Measurements from ENCODE around the gene MUS81. TPM values are rescaled to one million over a fixed set of nuclear protein-coding genes. Genes with fewer than 3 reads are reported as not detected.
A peak's percentile ranks its signal among the peaks of the same experiment; 100 is the strongest.

The MUS81 gene
- total and polyA plus RNA-seq, 2 of the 4 experiments (the other 2 are of a cell fraction) = 23.7 to 47.9 TPM

DNA sequence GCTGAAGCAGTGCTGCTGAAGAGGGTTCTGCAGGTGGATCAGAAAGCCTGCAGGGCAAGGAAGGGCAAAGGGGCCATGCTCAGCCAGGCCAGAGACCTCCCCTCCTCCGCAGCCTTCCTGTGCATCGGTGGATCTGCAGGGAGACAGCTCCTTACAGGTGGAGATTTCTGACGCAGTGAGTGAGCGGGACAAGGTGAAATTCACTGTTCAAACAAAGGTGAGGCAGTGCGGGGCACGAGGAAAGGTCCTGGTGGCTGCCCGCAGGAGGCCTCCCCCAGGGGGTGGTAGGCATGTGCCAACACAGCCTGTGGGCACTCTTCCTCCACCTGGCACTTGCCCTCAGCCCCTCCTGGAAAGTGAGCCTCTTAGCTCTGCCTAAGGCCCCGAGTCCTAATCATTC is 10.9 kb upstream of the MUS81 start:
- WGBS, 2 experiments (ENCODE audit: extremely low coverage in 2 of 2, insufficient read length in 1 of 2) = 70% methylated on average over 3 of the region's 8 CpGs; no CpG with 5 or more reads in 1 of the 2 experiments
- H3K4me3 ChIP-seq (ENCODE audit: insufficient read depth, low read depth, low read length) = no peak overlapping the region
- no peak overlapping the region for H4K91ac ChIP-seq (ENCODE audit: insufficient read depth, low read depth, low read length)
- BruUV-seq (replicated peaks) = no TSS peak
- H2BK120ac ChIP-seq (ENCODE audit: low read depth, low read length) = no peak overlapping the region
- peak overlapping the region; percentile 76 for H2AK9ac ChIP-seq (replicated peaks; ENCODE audit: low read depth, low read length, poor library complexity)
- no peak overlapping the region for H3K4me2 ChIP-seq (ENCODE audit: low read depth, low read length)
- no peak for ATAC-seq (ENCODE audit: low read depth)
- in situ Hi-C loops (cut with MboI; ENCODE audit: low sequenced_read_pairs) = no loop called here
- peaks cover 16% of the 10 kb centered on the region; the same call in 1 of the 2 replicates for H3K9me1 ChIP-seq (ENCODE audit: insufficient read depth, low read length)
- H2AFZ ChIP-seq (replicated peaks; ENCODE audit: low read length, poor library complexity) = no peak overlapping the region
- CTCF ChIA-PET = interaction anchor here (0.5 kb wide), 1 partner anchor 32 kb away, joined by 5 read pairs; no protein-coding TSS in a partner anchor
- H4K5ac ChIP-seq (ENCODE audit: low read depth, low read length) = no peak overlapping the region
- H3K9me3 ChIP-seq (ENCODE audit: control insufficient read depth, insufficient read depth, low read length) = no peaks in the 10 kb centered on the region
- H3K9ac ChIP-seq (ENCODE audit: low read depth, low read length) = no peak overlapping the region
- H2BK15ac ChIP-seq (ENCODE audit: low read depth, low read length) = no peak overlapping the region
- no peak overlapping the region; the same call in 1 of the 2 replicates for H3K23ac ChIP-seq (ENCODE audit: low read depth, low read length)
- peaks cover 37% of the 10 kb centered on the region for H3K36me3 ChIP-seq (ENCODE audit: control insufficient read depth, insufficient read depth, low read length)
- H2BK20ac ChIP-seq (ENCODE audit: low read depth, low read length) = no peak overlapping the region
- no peak overlapping the region for H2BK5ac ChIP-seq (ENCODE audit: low read depth, low read length, poor library complexity, severe bottlenecking)
- TF ChIP-seq, protein P1, sequence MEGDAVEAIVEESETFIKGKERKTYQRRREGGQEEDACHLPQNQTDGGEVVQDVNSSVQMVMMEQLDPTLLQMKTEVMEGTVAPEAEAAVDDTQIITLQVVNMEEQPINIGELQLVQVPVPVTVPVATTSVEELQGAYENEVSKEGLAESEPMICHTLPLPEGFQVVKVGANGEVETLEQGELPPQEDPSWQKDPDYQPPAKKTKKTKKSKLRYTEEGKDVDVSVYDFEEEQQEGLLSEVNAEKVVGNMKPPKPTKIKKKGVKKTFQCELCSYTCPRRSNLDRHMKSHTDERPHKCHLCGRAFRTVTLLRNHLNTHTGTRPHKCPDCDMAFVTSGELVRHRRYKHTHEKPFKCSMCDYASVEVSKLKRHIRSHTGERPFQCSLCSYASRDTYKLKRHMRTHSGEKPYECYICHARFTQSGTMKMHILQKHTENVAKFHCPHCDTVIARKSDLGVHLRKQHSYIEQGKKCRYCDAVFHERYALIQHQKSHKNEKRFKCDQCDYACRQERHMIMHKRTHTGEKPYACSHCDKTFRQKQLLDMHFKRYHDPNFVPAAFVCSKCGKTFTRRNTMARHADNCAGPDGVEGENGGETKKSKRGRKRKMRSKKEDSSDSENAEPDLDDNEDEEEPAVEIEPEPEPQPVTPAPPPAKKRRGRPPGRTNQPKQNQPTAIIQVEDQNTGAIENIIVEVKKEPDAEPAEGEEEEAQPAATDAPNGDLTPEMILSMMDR (conservative IDR thresholded peaks at IDR 0.05; ENCODE audit: low read depth, low read length) = no peak
- TF ChIP-seq CEBPB (IDR thresholded peaks at IDR 0.05; ENCODE audit: low read depth, low read length) = no peak
- TF ChIP-seq, protein P2, sequence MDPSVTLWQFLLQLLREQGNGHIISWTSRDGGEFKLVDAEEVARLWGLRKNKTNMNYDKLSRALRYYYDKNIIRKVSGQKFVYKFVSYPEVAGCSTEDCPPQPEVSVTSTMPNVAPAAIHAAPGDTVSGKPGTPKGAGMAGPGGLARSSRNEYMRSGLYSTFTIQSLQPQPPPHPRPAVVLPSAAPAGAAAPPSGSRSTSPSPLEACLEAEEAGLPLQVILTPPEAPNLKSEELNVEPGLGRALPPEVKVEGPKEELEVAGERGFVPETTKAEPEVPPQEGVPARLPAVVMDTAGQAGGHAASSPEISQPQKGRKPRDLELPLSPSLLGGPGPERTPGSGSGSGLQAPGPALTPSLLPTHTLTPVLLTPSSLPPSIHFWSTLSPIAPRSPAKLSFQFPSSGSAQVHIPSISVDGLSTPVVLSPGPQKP (IDR thresholded peaks at IDR 0.05; ENCODE audit: borderline replicate concordance, low read depth, low read length) = no peak
- no peak for TF ChIP-seq FOS (IDR thresholded peaks at IDR 0.05; ENCODE audit: low read depth, low read length)
- no peak for TF ChIP-seq MXI1 (IDR thresholded peaks at IDR 0.05; ENCODE audit: borderline replicate concordance, low read depth, low read length)
- TF ChIP-seq MAZ (IDR thresholded peaks at IDR 0.05; ENCODE audit: borderline replicate concordance, low read depth, low read length) = no peak
- TF ChIP-seq, protein P3, sequence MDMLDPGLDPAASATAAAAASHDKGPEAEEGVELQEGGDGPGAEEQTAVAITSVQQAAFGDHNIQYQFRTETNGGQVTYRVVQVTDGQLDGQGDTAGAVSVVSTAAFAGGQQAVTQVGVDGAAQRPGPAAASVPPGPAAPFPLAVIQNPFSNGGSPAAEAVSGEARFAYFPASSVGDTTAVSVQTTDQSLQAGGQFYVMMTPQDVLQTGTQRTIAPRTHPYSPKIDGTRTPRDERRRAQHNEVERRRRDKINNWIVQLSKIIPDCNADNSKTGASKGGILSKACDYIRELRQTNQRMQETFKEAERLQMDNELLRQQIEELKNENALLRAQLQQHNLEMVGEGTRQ (IDR thresholded peaks at IDR 0.05; ENCODE audit: low read depth, low read length) = no peak
- TF ChIP-seq POLR2A (IDR thresholded peaks at IDR 0.05; ENCODE audit: low read depth, low read length) = no peak
- TF ChIP-seq MAFK (IDR thresholded peaks at IDR 0.05; ENCODE audit: low read depth, low read length) = no peak
- TF ChIP-seq CHD1 (IDR thresholded peaks at IDR 0.05; ENCODE audit: low read depth, low read length) = no peak
- TF ChIP-seq RFX5 (IDR thresholded peaks at IDR 0.05; ENCODE audit: low read depth, low read length) = no peak
- H3K4ac ChIP-seq (ENCODE audit: low read depth, low read length) = peak overlapping the region; percentile 35; the same call in 1 of the 2 replicates
- H3K27me3 ChIP-seq (ENCODE audit: control insufficient read depth, insufficient read depth, low read length) = no peaks in the 10 kb centered on the region
- H3K18ac ChIP-seq (ENCODE audit: low read depth, low read length) = no peak overlapping the region
- no peak for DNase-seq
- no peak overlapping the region for H3K27ac ChIP-seq (ENCODE audit: insufficient read depth, low read length)
- no peak overlapping the region for H3K14ac ChIP-seq (replicated peaks; ENCODE audit: low read depth, low read length)
- dilution Hi-C loops (cut with HindIII; ENCODE audit: low sequenced_read_pairs, unreplicated experiment) = no loop called here
- POLR2A ChIA-PET (ENCODE audit: unreplicated experiment) = no interaction called here
- no peak overlapping the region for H3K56ac ChIP-seq (ENCODE audit: extremely low read depth, insufficient read depth, low read length)
- H2AK5ac ChIP-seq (ENCODE audit: low read depth, low read length) = no peak overlapping the region
- peaks cover 15 to 33% of the 10 kb centered on the region in 2 experiments for H3K79me1 ChIP-seq (ENCODE audit: low read depth in 1 of 2, low read length in 2 of 2)
- no peak overlapping the region for H4K8ac ChIP-seq (ENCODE audit: low read depth in 2 of 2, low read length in 2 of 2)
- no peaks in the 10 kb centered on the region; the same call in 1 of the 2 replicates for H3K4me1 ChIP-seq (ENCODE audit: control insufficient read depth, insufficient read depth, low read length)
- peaks cover 44% of the 10 kb centered on the region for H4K20me1 ChIP-seq (ENCODE audit: insufficient read depth, low read length)
- intact Hi-C loops (cut with micrococcal nuclease) = no loop called here

Data from IMR-90 (cell line).